SH-SY5Y (cell line): Measurements from ENCODE around the gene PTPRT.

ENCODE experiments used
- GATA2 ChIP-seq: IDR thresholded peaks from 2 replicates; pipeline ENCODE4 v1.6.1; 2011; ENCODE audit warnings: mild to moderate bottlenecking, low read depth, low read length
- GATA3 ChIP-seq: IDR thresholded peaks from 2 replicates; pipeline ENCODE4 v1.6.1; 2011; ENCODE audit warnings: low read depth, mild to moderate bottlenecking, low read length, moderate library complexity

- no peak for TF ChIP-seq GATA3
- TF ChIP-seq GATA2 = no peak
Measured at GRCh38 chr20:43210901-43211300, 21.2 kb upstream of the PTPRT start.
